Measurements from ENCODE around the gene BANF1. TPM values are rescaled to one million over a fixed set of nuclear protein-coding genes. Genes with fewer than 3 reads are reported as not detected.
A peak's percentile ranks its signal among the peaks of the same experiment; 100 is the strongest.

BANF1 gene
- total and polyA plus RNA-seq, 2 of the 13 experiments (the other 11 are each of a cell fraction or from before 2014, with no cell fraction given), result 40.5 to 86.5 TPM

GRCh38 chr11:66022401-66023185 is 20.3 kb downstream of the BANF1 start (continued):
- TF ChIP-seq CEBPG (CRISPR knock-in tag; IDR thresholded peaks at IDR 0.05) (no peak), ZNF256 (CRISPR knock-in tag; conservative IDR thresholded peaks at IDR 0.05) (0 out of 2 replicates have a peak, but pooled peaks have one; percentile 50), FOXM1 (CRISPR knock-in tag; IDR thresholded peaks at IDR 0.05) (0 out of 2 replicates have a peak, but pooled peaks have one; percentile 39), AHR (CRISPR knock-in tag; IDR thresholded peaks at IDR 0.05) (no peak), AGO1 (IDR thresholded peaks at IDR 0.05; ENCODE audit: low read depth, low read length, poor library complexity, severe bottlenecking) (no peak), ZNF3 (CRISPR knock-in tag; IDR thresholded peaks at IDR 0.05) (no peak), IRF9 (CRISPR knock-in tag; IDR thresholded peaks at IDR 0.05; ENCODE audit: borderline replicate concordance) (no peak), ZNF124 (CRISPR knock-in tag; IDR thresholded peaks at IDR 0.05) (no peak), SAP130 (CRISPR knock-in tag; IDR thresholded peaks at IDR 0.05; ENCODE audit: low read depth) (peak; percentile 33; the same call in 1 of the 2 replicates), ZNF350 (CRISPR knock-in tag; IDR thresholded peaks at IDR 0.05; ENCODE audit: borderline replicate concordance, low read depth) (peak; percentile 34; the same call in 1 of the 2 replicates), ISL2 (CRISPR knock-in tag; IDR thresholded peaks at IDR 0.05) (peak; percentile 36; the same call in 1 of the 2 replicates), PITX1 (CRISPR knock-in tag; IDR thresholded peaks at IDR 0.05) (no peak), ZFX (CRISPR knock-in tag; IDR thresholded peaks at IDR 0.05; ENCODE audit: low read depth) (peak; percentile 65), ZNF768 (CRISPR knock-in tag; IDR thresholded peaks at IDR 0.05) (peak; percentile 52; the same call in 1 of the 2 replicates), NFAT5 (CRISPR knock-in tag; IDR thresholded peaks at IDR 0.05) (0 out of 2 replicates have a peak, but pooled peaks have one; percentile 25), MED1 (CRISPR knock-in tag; IDR thresholded peaks at IDR 0.05) (0 out of 2 replicates have a peak, but pooled peaks have one; percentile 41), ZNF142 (CRISPR knock-in tag; IDR thresholded peaks at IDR 0.05) (peak; percentile 99), ZNF773 (CRISPR knock-in tag; IDR thresholded peaks at IDR 0.05; ENCODE audit: borderline replicate concordance) (0 out of 2 replicates have a peak, but pooled peaks have one; percentile 34)

Measured in HepG2 (cell line).